HL-60 (cell line): ENCODE data around the gene SORT1.
"Not testable (repeated sequence)": the region's sequence is repeated elsewhere in the genome, so short reads cannot be mapped to it uniquely, and the experiment has no call there.

ENCODE experiments used
- CTCF ChIP-seq: IDR thresholded peaks from one replicate; pipeline ENCODE4 v1.5.1; 2011; ENCODE audit warnings: low read length, control low read depth, inconsistent platforms; ENCODE audit not compliant: insufficient read depth
- GABPA ChIP-seq: IDR thresholded peaks from 2 replicates; pipeline ENCODE4 v1.6.1; 2012; ENCODE audit warnings: low read depth
- POLR2AphosphoS5 ChIP-seq: IDR thresholded peaks from 2 replicates; pipeline ENCODE4 v1.6.1; 2012; ENCODE audit warnings: low read depth
- REST ChIP-seq: IDR thresholded peaks from 2 replicates; pipeline ENCODE4 v1.6.1; 2012; ENCODE audit warnings: low read depth; ENCODE audit not compliant: insufficient replicate concordance
- SPI1 ChIP-seq: IDR thresholded peaks from 2 replicates; pipeline ENCODE4 v1.6.1; 2012; ENCODE audit warnings: low read depth, mild to moderate bottlenecking, borderline replicate concordance

GRCh38 chr1:109395282-109395599, 2.5 kb downstream of the SORT1 start:
- not testable (repeated sequence) for TF ChIP-seq CTCF, REST, POLR2AphosphoS5, SPI1, GABPA
